Liver (tissue), 9 donors: ENCODE results near the gene ARHGAP33. TPM values are rescaled to one million over a fixed set of nuclear protein-coding genes. Genes with fewer than 3 reads are reported as not detected.

Experiments
- DNase-seq: peaks from one replicate; pipeline ENCODE4 v3.0.0-alpha.2; 2017; ENCODE audit warnings: low spot score
- H3K27ac ChIP-seq, 2 donors: one replicate each; pipeline ENCODE4 v1.7.0; 2013; ENCODE audit warnings: inconsistent platforms in 2 of 2, low read length in 2 of 2, control low read depth in 1 of 2, low read depth in 1 of 2, mild to moderate bottlenecking in 1 of 2
- H3K27me3 ChIP-seq, 4 donors: one replicate each; pipeline versions ENCODE4 v1.6.1 to v1.7.0; 2013; ENCODE audit warnings: low read length in 3 of 4, inconsistent platforms in 1 of 4, mild to moderate bottlenecking in 1 of 4, moderate library complexity in 1 of 4; ENCODE audit not compliant: control insufficient read depth in 4 of 4, insufficient read depth in 4 of 4
- H3K36me3 ChIP-seq, 4 donors: one replicate each; pipeline versions ENCODE4 v1.6.1 to v1.7.0; 2013; ENCODE audit warnings: low read length in 3 of 4, mild to moderate bottlenecking in 3 of 4, low read depth in 1 of 4, moderate library complexity in 1 of 4; ENCODE audit not compliant: control insufficient read depth in 4 of 4, insufficient read depth in 3 of 4
- H3K4me1 ChIP-seq, 4 donors: one replicate each; pipeline versions ENCODE4 v1.6.1 to v1.7.0; 2013; ENCODE audit warnings: low read length in 3 of 4, mild to moderate bottlenecking in 3 of 4, moderate library complexity in 1 of 4; ENCODE audit not compliant: control insufficient read depth in 4 of 4, insufficient read depth in 4 of 4
- H3K4me3 ChIP-seq, 3 donors: one replicate each; pipeline versions ENCODE4 v1.6.1 to v1.7.0; 2013; ENCODE audit warnings: low read length in 3 of 3, control low read depth in 1 of 3, low read depth in 1 of 3, mild to moderate bottlenecking in 1 of 3
- H3K9ac ChIP-seq, 2 donors: one replicate each; pipeline ENCODE4 v1.7.0; 2013; ENCODE audit warnings: low read length in 2 of 2, mild to moderate bottlenecking in 2 of 2, moderate library complexity in 2 of 2, control low read depth in 1 of 2, low read depth in 1 of 2
- H3K9me3 ChIP-seq, 4 donors: one replicate each; pipeline versions ENCODE4 v1.6.1 to v1.7.0; 2013; ENCODE audit warnings: low read length in 3 of 4; ENCODE audit not compliant: control insufficient read depth in 4 of 4
- CTCF ChIP-seq: fragments of 150-350 bp; IDR thresholded peaks from 2 replicates; pipeline ENCODE4 v1.5.1; 2017; ENCODE audit warnings: improper control_type of control experiment, low read depth, low read length; ENCODE audit not compliant: missing input control
- EGR1 ChIP-seq, 2 donors: IDR thresholded peaks; 2 replicates each; pipeline ENCODE4 v1.6.1; 2016 to 2018; ENCODE audit warnings: antibody characterized with exemption in 2 of 2, low read depth in 2 of 2
- GABPA ChIP-seq, 2 donors: IDR thresholded peaks in 1 of 2; conservative IDR thresholded peaks in 1 of 2; 2 replicates each; pipeline ENCODE4 v1.6.1; 2016; ENCODE audit warnings: antibody characterized with exemption in 2 of 2, mild to moderate bottlenecking in 1 of 2, moderate library complexity in 1 of 2
- HNF4G ChIP-seq: IDR thresholded peaks from 2 replicates; pipeline ENCODE4 v1.6.1; 2016; ENCODE audit warnings: antibody characterized with exemption
- MAX ChIP-seq: IDR thresholded peaks from 2 replicates; pipeline ENCODE4 v1.6.1; 2016; ENCODE audit warnings: antibody characterized with exemption
- NR2F2 ChIP-seq: IDR thresholded peaks from 2 replicates; pipeline ENCODE4 v1.6.1; 2016; ENCODE audit warnings: antibody characterized with exemption
- REST ChIP-seq: IDR thresholded peaks from 2 replicates; pipeline ENCODE4 v1.6.1; 2016; ENCODE audit warnings: antibody characterized with exemption, mild to moderate bottlenecking
- SP1 ChIP-seq: IDR thresholded peaks from 2 replicates; pipeline ENCODE4 v1.6.1; 2018; ENCODE audit warnings: antibody characterized with exemption, mild to moderate bottlenecking
- TAF1 ChIP-seq: conservative IDR thresholded peaks from 2 replicates; pipeline ENCODE4 v1.6.1; 2016; ENCODE audit warnings: antibody characterized with exemption, mild to moderate bottlenecking
- YY1 ChIP-seq: IDR thresholded peaks from 2 replicates; pipeline ENCODE4 v1.6.1; 2016; ENCODE audit warnings: antibody characterized with exemption, mild to moderate bottlenecking
- ZBTB33 ChIP-seq: IDR thresholded peaks from 2 replicates; pipeline ENCODE4 v1.6.1; 2016; ENCODE audit warnings: antibody characterized with exemption
- WGBS: extraction: QIAGEN DNeasy Blood & Tissue Kit; methylation state at CpG from one replicate; pipeline ENCODE4 v1.1.7; 2013; 5-methylcytosine and 5-hydroxymethylcytosine counted together
- polyA plus RNA-seq, 2 donors: library from polyadenylated mRNA; stranded (reverse) in 1 of 2; unstranded in 1 of 2; fragments of 200-250 nt in 1 of 2; fragments of >200 nt in 1 of 2; fragmentation: Nextera tagmentation in 1 of 2; extraction: Ambion mirVana in 1 of 2; gene quantifications; one replicate each; pipeline versions ENCODE4 v1.2.1 to v1.2.3, GENCODE V29; 2013 to 2015
- total RNA-seq, 2 donors: library from RNA; depleted of rRNA; stranded (reverse); fragments of >200 nt; gene quantifications; one replicate each; pipeline ENCODE4 v1.2.3, GENCODE V29; 2014
- donor health status: healthy.
- donor health status: healthy.
- donor health status: healthy.
- donor health status: healthy.
- donor health status: healthy.

ARHGAP33 gene
- total and polyA plus RNA-seq, 4 donors, result 0.85 to 10.1 (median 1.8) TPM

- Histone ChIP-seq H3K4me1 (peaks cover 12 to 53% (median 25%) of the 10 kb centered on the region in 4 donors), H3K9me3 (no peaks in the 10 kb centered on the region), H3K36me3 (peaks cover 7 to 29% (median 11%) of the 10 kb centered on the region in 4 donors), H3K27me3 (no peaks in the 10 kb centered on the region), H3K4me3 (peak overlapping the region; percentile 30 to 73 (median 51)), H3K9ac (peak overlapping the region in 1 of 2 donors; percentile 84), H3K27ac (peak overlapping the region; percentile 89 to 93)
- no peak for DNase-seq
- 4% methylated on average over 12 of the region's 12 CpGs for WGBS
- TF ChIP-seq REST (no peak), EGR1 (IDR thresholded peaks at IDR 0.05; ENCODE audit: low read depth in 2 of 2) (no peak), HNF4G (no peak), TAF1 (no peak), GABPA (IDR thresholded peaks at IDR 0.05 in 1 of 2, conservative IDR thresholded peaks at IDR 0.05 in 1 of 2) (no peak)
Observed at GRCh38 chr19:35741203-35741515, 34.2 kb upstream of the ARHGAP33 start.

GRCh38 chr19:35742121-35742724 is 33.1 kb upstream of the ARHGAP33 start, which contains the start of gene IGFLR1:
Gene IGFLR1, minus strand, starts transcription at chr19:35742452. Its CDS starts 1,272 bp downstream, at chr19:35741180.
- Histone ChIP-seq H3K9me3 (no peaks in the 10 kb centered on the region), H3K4me1 (peaks cover 12 to 58% (median 30%) of the 10 kb centered on the region in 4 donors), H3K36me3 (peaks cover 3 to 19% (median 6%) of the 10 kb centered on the region in 4 donors), H3K9ac (peak within 1 kb of the TSS; percentile 17 to 33), H3K4me3 (peak within 1 kb of the TSS in 1 of 3 donors; percentile 30), H3K27ac (peak within 1 kb of the TSS; percentile 5 to 44), H3K27me3 (no peaks in the 10 kb centered on the region)
- no peak for DNase-seq
- 84% methylated on average over 9 of the region's 9 CpGs for WGBS
- TF ChIP-seq REST (no peak), YY1 (peak; percentile 11), TAF1 (no peak), NR2F2 (no peak), HNF4G (no peak), SP1 (no peak), MAX (no peak), ZBTB33 (no peak), CTCF (no peak)
